HG03469 (cell line): ENCODE measurements around the gene JUN.

ENCODE experiments used
- ATAC-seq: cut with Tn5 transposase; IDR thresholded peaks from one replicate; pipeline ENCODE4 v1.9.1; 2021; ENCODE audit warnings: mild to moderate bottlenecking, moderate library complexity, moderate number of reproducible peaks; ENCODE audit not compliant: unreplicated experiment

JUN gene

DNA sequence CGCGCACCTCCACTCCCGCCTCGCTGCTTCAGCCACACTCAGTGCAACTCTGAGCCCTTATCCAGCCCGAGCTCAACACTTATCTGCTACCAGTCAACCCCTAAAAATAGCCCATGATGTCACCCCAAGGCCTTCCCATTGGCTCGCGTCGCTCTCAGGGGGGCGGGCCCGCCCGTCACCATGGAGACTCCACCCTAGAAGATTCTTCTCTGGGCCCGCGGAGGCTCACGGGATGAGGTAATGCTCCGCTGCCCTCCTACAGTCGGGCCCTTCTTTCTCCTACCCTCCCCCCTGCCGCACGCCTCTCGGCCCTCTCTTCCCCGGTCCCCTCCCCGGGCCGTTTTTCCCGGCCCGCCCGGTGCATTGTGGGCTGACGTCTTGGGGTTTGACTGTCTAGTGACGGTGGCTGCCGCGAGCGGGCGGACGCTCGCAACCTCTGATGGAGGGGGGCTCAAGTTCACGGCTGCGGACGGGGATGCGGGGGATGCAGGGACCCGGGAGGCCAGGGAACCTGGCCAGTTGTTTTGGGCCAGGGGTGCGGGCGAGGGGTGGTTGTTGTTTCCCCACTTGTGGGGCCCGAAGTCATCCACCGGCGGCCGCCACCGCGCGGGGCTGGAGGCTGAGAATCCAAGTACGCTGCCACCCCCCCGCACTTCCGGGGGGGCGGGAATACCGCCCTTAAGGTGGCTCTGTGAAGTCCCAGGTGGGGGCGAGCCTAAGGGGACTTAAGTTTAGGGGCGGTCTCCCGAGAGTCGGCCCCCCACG lies at the start of gene JUN:
Gene JUN, minus strand, starts transcription at position 55 of the 765 bp plus-strand sequence. CDS start 977 bp downstream, outside the sequence.
- ATAC-seq = peak; percentile 69

DNA sequence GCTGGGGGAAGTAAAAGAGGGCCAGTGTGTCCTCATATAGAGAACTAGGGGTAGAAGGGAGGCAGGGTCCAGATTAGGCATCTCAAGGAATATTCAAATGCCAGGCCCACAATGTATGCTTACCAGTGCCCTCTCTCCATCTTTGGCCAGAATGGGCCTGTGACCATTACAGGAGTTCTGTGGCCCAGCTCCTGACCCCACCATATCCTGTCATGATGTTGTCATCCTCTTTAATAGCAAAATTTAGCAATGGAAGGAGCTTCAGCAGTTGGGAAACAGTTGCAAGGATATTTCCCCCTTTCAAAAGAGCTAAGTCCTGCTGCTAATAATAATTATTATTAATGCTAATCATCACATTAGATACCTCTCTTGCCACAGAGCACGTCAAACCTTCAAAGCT lies 49.3 kb upstream of the JUN start:
- ATAC-seq = no peak

DNA sequence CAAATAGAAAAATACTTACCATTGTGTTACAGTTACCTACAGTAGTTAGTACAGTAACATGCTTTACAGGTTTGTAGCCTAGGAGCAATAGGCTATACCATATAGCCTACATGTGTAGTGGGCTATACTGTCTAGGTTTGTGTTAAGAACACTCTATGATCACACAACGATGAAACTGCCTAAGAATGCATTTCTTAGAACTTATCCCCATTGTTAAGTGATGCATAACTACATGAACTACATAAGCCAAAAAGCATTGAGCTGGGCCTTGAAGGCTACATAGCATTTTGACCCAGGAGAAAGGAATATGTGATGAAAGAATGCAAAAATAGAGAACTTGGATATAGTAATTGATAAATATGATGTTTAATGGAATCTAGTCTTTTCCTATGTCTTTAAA lies 46.4 kb upstream of the JUN start:
- ATAC-seq = no peak

DNA sequence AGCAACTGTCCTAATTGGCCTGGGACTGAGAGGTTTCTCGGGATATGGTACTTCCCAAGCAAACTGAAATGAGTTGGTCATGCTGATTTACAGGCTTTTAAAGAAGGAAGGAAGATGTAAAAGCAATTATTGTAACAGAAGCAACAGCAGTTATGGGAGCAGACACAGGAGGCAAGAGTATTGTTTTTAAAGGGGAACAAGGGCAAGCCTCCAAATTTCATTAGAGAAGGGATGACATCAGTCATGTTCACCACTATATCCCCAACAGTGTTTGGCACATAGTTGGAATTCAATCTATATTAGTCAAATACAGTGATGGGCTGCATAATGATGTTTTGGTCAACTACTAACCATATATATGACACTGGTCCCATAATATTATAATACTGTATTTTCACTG lies 46.0 kb upstream of the JUN start:
- no peak for ATAC-seq

DNA sequence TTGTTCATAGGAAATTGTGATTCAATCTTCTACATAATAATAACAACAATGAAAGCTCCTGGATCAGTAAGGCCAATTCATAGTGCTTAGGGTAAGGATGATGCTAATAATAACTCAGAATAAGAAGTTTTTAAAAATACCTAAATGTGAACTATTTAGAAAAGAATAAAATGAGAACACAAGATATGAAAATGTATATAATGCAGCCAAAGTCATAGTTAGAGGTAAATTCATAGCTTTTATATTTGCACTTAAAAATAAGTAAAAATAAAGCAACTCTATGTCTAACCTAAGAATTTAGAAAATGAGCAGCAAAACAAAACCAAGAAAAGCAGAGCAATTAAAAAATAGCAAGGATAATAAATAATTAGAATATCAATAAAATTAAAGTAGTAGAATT lies 43.5 kb upstream of the JUN start:
- no peak for ATAC-seq

DNA sequence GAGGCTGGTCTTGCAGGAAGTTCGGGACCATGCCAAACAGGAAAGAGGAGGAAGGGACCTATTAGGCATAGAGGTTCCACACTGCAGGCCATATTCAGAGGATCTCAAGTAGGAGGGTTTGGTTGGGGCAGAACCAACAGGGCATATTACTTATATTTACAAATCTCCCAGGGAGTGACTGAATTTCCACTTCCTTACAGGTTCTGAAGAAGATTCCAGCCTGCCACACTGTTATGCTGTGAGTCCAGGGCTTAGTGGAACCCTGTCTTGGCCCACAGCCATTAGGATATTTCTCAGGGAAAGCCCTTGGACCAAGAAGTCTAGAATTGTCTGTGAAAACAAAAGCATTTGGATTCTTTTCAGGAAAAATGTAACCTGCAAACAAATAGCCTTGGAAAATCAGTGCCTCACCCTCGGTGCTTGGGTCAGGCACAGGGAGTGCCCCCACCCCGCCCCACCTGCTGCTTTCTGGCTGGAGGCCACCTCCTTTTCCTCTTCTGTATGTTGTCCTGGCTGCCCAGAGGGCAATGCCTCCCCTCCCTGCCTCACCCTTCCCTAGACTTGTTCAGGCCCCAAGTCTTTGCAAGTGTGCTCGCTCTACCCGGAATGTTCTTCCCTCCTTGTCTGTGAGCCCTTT lies 41.0 kb upstream of the JUN start:
- ATAC-seq = no peak

DNA sequence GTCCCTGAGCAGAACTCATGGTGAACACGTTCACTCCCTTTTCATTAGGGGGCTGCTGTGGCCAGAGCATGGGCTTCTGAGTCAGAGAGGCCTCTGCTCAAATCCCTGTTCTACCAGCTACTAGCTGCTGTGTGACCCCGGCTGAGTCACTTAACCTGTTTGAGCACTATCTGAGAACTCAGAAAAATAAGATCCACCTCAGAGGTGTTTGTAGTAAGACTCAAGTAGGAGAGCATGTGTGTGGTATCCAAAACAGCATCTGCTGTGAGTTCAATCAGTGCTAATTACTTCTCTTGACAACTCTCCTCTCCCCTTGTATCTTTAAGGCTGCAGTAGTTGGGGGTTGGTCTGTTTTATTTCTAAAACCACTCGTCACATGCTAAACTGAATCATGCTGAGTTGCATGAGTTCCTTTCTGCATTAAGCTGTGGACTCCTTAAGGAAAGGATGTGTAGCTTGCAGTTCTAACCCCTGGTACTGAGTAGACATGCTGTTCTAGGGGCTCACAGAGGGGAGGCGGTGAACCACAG lies 39.7 kb upstream of the JUN start:
- ATAC-seq = no peak

DNA sequence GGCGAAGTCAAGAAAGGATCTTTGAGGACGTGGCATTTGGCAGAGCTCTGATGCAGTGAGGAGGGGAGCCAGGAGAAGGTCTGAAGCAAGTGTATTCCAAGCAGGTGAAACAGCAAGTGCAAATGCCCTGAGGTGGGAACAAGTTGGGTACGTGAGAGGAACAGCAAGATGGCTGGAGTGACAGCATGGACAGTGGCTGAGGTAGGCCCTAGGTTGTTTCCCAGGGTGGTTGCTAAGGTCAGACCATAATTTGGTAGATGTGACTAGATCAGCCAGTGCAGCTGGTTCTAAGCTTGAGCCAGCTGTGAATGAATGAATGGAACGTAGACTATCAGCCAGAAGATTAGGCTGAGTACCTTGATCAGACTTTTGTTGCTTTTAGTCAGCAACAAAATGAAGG lies 37.5 kb upstream of the JUN start:
- ATAC-seq = no peak

DNA sequence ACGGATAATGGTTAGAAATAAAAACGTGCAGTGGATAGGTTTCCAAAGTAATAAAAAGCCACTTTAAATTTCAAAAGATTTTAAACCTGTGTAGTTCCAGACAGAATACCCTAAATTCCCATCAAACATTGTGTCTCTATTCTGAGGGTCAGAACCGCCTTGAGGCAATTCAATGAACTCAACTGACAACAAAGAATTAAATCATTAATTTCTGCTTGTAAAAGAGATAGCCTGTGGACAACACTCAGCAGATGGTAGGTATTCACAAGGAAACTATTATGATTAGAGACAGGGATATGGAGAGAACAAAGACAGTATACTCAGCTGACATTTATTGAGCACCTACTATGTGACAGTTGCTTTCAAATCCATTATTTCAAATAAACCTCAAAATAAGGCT lies 35.1 kb upstream of the JUN start:
- no peak for ATAC-seq

DNA sequence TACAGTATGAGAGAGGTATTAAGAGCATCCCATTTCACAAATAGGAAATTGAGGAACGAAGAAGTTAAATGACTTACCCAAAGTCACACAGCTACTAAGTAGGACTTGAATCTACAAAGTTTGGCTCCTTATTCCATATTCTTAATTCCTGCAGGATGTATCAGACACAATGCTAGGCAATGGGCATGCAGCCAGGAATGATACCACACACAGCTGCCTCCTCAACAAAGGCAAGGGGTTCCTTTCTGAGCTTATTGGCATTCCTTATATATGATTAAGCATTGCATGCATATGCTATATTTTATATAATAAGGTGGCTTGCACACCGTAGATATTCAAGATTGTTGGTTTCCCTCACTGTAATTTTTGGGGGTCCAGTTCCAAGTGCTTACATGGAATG lies 34.2 kb upstream of the JUN start:
- ATAC-seq = no peak

DNA sequence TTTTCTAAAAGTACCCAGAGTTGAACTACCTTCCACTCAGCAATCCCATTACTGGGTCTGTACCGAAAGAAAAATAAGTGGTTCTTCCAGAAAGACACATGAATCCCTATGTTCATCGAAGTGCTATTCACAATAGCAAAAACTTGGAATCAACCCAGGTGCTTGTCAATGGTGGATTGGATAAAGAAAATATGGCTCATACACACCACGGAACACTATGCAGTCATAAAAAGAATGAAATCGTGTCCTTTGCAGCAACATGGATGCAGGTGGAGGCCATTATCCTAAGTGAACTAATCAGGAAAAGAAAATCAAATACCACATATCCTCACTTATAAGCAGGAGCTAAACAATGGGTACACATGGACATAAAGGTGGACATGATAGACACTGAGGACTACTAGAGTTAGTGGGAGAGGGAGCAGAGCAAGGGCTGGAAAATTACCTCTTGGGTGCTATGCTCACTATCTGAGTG lies 32.9 kb upstream of the JUN start:
- no peak for ATAC-seq

DNA sequence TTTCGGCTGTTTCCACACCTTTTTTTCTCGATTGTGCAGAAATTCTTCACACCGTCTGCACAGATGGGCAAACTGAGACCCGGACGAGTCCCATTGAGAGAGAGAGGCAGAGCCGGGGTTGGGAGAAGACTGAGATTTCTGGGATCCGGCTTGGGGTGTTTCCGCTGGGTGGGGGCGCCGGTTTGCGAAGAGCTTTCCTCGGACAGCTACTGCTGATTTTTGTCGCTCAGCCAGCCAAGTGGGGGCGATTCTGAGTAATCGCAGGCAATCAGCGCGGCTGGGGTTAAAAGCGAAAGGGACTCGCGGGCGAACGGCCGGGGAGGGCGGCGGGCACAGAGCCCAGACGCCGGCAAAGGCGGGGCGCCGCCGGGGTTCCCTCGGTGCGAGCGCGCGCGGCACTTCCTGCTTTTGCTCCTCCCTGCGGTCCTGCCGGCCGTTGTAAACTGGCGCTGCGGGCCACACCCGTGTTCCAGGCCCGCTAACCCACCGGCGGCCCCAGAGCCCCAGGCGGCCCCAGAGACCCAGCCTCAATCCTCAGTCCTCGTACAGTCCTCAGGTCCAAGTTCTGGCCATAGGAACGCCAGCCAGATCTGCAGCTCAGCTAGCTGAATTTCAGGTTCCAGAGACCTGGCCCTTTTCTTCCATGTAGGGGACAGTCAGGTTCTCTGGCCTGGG lies 32.4 kb upstream of the JUN start:
- peak; percentile 74 for ATAC-seq

DNA sequence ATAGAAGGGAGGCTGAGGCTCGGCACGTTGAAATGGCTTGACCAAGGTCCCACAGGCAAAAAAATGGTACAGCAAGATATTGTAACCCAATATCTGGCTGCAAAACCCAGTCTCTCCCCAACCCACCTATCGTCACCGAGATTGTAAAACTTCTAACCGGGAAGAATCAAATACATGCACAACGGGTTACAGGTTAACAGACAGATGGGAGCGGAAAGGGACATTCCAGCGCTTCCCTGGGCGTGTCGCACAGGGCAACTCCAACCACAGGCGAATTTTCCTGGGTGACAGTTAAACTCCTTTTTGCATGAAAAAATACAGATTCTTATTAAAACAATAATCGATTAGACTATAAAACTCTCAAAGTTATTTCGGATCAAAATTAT lies 31.8 kb upstream of the JUN start:
- ATAC-seq = no peak

DNA sequence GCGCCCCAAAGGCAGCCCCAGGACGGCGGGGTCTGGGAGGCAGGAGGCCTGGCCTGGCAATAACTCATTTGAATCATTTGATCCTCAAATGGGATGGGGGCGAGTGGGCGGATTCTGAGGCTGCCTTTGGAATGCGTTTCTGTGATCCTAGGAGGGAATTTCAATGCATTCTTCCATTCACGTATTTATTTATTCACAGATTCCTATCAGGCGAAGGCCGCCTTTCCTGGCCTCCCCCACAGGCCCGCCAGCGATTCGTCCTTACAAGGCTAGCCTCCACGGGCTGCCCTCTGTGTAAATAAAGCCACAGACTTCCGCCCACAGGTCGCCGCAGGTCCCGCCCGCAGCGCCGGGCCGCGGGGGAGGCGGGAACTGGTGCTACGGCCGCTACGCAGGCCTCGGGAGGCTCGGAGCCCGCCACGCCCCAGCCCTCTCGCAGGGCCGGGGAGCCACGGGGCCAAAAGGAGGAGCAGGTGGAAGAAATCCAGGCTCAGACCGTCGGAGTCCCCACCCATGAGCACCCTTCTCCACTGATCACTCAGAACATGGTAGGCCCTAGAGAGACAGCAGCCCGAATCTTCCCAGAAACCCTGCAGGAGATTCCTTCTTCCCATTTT lies 31.3 kb upstream of the JUN start:
- peak; percentile 51 for ATAC-seq

DNA sequence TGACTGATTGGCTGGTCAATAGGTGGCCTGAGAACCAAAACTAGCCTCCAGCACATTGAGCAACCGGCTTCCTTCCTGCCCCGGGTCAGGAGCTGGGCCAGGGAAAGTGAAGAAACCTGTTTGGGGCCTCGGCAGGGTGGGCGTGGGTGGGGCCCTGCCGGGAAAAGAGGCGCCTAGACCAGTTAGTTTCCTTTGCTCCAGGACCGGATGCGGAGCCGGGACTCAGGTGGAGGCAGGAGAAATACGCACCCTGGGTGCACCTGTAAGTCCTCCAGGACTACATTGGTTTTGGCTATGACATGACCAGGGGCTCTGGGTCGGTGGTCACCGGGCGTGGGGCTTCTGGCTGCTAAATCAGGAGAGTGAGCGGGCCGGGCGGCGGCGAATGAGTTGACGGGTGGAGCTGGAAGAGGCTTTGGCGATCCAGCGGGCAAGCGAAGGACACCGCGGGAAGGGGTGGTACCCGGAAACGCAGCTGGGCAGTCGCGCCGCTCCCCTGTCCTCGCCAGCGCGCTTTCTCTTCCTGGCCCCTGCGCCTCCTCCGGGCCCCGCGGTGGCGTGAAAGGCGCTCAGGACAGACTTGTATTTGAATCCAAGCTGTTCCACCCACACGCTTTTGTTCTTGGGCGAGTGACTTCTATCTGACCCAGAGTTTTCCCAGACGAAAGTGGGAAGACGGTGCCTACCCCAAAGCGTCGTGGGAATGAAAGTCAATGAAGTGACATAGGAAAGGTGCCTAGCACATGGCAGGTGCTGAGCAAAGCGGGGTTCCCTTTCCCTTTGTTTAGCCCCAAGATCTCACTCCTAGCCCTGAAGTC lies 30.6 kb upstream of the JUN start:
- ATAC-seq = no peak

DNA sequence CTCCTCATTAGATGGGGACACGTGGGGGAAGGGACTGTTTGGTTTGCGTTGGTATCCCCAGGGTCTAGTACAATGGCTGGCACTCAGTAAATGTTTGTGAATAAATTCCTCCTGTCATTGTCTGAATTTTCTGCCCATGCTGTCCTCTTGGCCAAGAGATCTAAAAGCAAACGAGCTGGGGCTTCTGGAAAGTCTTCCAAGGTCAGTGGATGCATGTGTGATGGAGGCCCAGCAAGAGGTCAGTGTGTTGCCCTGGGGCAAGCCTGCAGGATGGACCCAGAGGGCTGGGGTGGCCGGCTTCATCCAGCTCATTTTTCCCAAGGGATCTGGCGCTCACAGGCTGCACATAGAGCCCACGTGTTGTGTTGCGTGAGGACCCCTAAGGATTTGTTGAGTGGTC lies 30.0 kb upstream of the JUN start:
- no peak for ATAC-seq

DNA sequence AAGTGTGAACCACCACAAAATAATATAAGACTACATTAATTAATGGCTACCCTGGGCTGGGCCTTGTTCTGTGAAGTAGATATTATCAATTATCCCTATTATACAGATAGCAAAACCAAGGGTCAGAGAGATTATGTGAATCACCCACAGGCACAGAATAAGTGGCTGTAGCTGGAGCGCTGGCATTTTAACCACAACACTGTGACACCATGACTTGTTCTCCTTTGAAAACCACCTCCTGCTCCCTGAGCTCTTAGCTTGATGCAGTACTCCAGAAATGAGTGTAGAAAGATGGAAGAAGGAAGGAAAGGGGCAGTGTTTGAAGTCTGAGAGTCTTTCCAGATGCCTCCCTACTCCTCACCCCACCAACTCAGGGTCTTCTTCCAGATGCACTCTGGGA lies 29.5 kb upstream of the JUN start:
- no peak for ATAC-seq

DNA sequence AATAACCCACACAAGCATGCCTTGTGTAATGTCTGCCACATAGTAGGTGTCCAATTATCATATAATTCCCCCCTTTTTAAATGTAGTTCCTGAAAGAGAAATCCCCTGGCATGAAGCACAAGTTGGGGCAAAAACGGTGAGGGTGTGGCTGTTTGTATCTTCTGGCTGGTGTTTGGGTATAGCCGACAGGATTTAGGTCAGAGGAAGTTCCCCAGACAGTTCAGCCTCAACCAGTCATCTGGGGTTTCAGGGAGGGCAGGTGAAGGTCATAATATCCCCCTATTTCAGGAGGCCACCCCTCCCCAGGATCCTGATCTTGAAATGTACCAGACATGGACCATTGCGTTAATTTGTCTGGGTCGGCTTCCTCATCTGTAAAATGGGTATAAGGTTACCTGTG lies 29.1 kb upstream of the JUN start:
- ATAC-seq = no peak

DNA sequence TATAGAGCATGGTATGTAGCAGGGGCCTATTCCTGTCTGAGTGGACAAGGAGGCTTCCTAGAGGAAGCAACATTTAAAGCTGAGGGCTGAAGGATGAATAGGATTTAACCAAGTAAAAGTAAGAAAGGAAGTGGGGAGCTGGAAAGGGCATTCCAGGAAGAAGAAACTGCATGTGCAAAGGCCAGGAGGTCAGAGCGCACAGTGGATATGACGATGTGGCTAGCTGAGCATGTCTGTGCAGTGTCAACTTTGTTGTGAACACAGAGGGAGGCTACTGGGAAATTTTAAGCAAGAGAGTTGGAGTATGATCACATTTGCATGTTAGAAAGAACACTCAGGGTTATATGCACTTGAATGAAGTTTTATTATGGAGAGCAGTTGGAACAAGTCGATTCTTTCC lies 28.6 kb upstream of the JUN start:
- ATAC-seq = no peak

DNA sequence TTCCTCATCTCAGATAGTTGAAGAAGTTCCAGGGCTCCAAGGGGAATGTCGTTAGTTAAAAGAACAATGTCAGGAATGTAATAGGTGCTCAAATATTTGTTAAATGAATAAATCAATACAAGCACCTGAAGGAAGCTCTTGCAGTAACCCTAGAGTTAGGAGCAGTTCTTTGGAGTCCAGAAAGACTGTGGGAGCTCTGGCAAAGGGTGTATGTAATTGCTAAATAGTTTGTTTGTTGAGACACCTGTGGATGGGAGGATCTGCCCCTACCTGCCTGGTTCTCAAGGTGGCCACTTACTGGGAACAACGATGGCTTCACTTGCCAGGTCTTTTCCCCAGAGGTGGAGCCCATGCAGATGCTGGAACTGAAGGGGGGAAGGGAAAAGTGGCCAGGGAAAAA lies 27.5 kb upstream of the JUN start:
- no peak for ATAC-seq
